GM15510 (cell line): Measurements from ENCODE around the gene MEN1.
A peak's percentile ranks its signal among the peaks of the same experiment; 100 is the strongest.

Experiments used
- POLR2A ChIP-seq: IDR thresholded peaks from 3 replicates; pipeline ENCODE4 v1.6.1; 2011; ENCODE audit warnings: borderline replicate concordance; ENCODE audit not compliant: insufficient read length; ENCODE audit errors: extremely low read depth

MEN1 gene

GRCh38 chr11:64790205-64791095 is 19.9 kb downstream of the MEN1 start:
- no peak for TF ChIP-seq POLR2A

GRCh38 chr11:64789331-64790204 is 20.8 kb downstream of the MEN1 start:
- TF ChIP-seq POLR2A: no peak

DNA sequence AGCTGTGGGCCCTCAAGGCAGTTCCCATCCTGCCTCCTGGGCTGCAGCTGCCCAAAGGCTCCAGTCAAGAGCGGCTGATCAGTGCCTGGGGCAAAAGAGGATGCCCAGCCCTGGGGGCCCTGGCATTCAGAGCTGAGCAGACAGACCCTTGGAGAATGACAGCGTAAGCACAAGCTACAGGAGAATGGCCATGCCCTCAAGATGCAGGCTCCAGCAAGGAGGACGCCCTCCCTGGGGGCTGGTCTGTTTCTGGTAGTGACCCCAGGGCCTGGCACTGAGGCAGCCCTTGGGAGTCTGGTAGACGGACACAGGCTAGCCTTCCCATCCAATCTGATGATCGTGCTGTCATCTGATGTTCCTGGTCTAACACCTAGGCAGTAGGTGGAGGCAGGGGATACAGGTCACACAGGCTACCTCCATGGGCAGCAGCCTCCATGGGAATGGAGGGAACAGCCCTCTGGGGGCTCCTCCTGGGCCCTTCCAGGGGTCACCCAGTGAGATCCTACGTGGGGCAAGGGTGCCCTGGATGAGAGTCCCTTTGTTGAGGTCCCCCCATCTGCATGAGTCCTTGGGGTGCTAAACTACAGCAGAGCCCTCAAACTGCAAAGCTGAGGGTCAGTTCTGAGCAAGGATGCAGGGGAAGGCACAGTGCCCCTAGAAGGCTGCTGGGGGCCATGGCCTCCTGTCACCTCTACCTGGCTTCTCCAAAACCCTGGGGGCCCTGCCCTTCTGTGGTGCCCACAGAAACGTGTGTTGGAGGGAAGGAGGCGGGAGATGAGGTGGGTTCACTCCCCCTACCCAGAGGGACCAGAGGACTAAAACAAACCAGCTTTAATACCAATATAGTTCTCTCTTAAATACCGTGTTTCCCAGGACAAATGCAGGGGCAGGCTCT is 21.8 kb downstream of the MEN1 start:
- TF ChIP-seq POLR2A: no peak

GRCh38 chr11:64787526-64788320 is 22.6 kb downstream of the MEN1 start:
- no peak for TF ChIP-seq POLR2A

GRCh38 chr11:64786308-64786707 is 24.0 kb downstream of the MEN1 start:
- no peak for TF ChIP-seq POLR2A

DNA sequence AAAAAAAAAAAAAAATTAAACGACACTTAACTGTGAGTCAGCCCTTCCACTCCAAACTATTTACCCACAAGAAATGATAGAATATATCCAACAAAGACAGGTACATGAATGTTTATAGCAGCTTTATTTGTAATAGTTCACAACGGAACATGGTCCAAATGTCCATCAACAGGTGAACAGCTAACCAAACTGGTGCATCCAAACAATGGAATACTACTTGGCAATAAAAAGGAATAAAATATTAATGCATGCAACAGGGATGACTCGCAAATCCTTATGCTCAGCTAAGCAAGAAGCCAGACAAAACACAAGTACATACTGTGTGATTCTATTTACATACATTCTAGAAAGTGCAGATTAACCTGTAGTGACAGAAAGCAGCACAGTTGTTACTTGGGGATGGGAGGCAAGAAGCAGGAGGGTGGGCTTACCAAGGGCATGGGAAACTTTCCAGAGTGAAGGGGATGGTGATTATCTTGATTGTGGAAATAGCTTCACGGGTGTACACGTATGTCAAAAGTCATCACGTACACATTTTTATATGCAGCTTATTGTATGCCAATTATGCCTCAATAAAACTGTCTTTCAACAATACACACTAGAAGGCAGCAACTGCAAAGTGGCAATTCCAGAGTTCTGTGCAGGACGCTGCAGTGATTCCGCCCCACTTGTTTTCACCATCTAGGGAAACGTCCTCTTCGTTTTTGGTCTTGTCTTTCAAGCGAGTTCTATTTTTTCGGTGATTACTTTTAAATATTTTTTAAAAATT is 25.4 kb downstream of the MEN1 start:
- no peak for TF ChIP-seq POLR2A

DNA sequence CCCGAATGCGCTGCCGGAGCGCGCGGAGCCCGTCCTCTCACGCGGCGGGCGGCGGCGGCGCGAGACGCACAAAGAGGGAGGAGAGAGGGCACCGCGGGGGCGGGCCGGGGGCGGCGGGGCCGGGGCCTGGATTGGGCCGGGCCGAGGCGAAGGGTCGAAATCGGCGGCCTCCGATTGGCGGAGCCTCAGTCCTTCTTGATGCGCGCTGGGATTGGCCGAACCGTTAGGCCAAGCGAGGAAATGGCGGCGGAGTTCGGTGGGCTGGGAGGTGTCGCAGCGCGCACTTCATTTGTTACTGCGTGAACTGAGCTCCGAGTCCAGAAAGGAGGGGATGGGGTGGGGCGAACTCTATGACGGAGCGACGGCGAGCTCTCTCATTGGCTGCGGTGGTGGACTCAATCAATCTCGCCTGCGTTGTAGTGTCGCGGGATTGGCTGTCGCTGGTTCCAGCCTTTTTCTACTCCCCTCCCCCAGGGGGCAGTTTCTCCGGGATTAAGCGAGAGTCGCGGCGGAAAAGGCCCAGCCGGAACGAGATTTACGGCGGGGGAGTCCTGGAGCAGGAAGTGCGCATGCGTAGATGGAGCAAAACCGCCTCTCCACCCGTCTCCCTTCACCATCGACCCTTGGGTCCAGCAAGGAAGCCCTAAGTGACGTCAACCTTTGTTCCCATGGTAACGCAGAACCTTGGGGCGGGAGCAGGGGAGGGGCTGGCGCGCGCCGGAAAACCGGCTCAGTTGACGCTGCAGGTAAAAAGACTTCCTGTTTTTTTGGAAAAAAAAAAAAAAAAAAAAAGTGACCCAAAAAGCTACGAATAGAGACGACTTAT is 31.7 kb downstream of the MEN1 start, which contains the start of gene SF1:
SF1 (minus strand) TSS at position 70 of the 826 bp plus-strand sequence. CDS start 150 bp downstream, outside the sequence.
- peak; percentile 82 for TF ChIP-seq POLR2A

DNA sequence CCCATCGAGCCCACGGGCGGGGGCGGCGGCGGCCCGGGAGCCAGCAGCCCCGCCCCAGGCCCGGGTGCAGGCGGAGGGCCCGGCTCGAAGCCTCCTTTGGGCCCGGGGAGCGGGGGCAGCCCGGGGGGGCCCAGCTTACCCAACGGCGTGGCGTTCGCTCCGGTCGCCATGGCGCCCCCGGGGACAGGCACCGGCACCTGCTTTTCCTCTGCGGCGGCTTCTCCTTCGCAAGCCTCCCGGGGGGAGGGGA is 32.2 kb downstream of the MEN1 start:
- TF ChIP-seq POLR2A: no peak

DNA sequence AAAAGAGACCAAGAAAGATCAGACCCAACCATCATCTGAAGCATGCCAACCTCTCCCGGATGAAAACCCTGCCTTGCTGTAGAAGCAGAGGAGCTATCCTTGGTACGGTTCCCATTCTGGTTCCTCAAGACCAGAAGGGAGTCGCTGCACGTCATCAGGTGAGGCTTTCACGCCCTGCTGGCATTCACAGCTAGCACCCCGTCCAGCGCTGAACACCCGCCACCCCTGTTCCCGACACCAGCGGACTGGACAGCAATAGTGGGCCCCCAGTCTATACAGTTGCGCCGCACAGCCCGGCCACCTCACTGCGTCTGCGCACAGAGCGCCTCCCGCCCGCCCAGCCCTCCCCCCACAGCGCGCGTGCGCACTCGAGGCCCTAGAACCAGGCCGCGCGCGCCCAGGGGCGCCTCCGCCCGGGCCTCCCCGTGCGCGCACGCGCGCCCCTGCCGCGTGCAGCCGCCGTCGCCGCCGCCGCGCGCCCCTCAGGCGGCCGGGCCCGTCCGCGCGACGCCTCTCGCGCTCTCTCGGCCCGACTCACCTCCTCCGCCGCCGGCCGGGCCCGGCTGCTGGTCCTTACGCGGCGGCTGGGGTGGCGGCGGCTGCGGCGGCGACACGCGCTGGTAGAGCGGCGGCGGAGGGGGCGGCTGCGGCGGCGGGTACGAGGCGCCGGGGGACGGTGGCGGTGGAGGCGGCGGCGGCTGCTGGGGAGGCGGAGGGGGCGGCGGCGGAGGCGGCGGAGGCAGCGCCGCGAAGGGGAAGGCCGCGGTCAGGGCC is 32.7 kb downstream of the MEN1 start:
- TF ChIP-seq POLR2A: peak; percentile 31

DNA sequence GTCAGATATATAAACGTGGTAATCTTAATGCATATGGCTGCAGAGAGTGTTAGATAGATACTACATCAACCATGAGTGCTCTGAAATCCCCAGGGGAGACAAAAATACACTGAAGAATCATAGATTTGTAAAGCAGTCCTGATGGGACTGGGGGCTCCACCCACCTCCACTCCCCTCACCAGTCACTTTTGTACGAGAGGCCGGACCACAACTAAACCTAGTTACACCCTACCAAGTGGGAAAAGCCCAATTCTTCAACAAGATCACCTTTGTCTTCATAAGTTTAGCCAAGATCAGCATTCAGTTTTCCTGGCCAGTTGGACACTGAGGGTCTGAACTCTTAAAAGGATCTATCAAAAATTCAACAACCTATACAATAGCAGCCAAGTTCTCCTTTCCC is 33.5 kb downstream of the MEN1 start:
- no peak for TF ChIP-seq POLR2A

DNA sequence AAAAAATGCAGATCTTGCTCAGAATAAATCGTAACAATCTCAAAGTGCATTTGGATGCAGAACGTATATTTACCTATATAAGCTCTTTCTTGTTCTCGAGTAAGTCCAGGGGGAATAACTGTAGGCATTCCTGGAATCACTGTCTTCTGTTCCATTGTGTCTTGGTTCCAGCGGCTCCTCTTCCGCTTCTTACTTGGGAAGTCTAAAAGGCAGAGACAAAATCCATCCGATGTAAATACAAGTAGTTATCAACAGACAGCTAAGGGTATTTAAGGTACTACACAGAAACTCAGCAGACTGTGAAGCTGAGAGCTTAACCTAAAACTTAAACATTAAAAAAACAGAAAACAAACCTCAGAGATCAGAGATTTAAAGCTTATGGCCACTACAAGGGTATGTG is 33.9 kb downstream of the MEN1 start:
- no peak for TF ChIP-seq POLR2A

DNA sequence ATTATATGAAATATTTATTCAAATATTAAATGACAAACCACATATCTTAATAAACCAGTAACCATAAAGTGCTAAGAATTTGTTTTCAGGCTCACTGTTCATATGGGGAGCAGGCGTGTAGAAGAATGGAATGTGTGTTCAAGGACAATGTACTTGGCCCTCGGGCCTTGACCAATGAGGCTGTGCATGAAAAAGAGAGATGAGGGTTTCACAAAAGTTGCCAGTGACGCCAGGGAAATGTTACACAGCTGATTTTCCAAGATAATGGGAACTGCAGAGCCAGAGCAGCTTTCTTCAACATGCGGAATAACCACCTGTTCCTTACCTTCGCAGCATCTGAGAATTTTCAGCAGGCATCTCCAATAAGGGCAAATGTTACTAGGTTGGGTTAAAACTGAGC is 36.2 kb downstream of the MEN1 start:
- TF ChIP-seq POLR2A: no peak
